GM18867 (cell line): Measurements from ENCODE around the gene PARP1.

Experiments
- ATAC-seq: cut with Tn5 transposase; IDR thresholded peaks from one replicate; pipeline ENCODE4 v1.9.1; 2021; ENCODE audit warnings: mild to moderate bottlenecking, moderate library complexity; ENCODE audit not compliant: unreplicated experiment

PARP1 gene

DNA sequence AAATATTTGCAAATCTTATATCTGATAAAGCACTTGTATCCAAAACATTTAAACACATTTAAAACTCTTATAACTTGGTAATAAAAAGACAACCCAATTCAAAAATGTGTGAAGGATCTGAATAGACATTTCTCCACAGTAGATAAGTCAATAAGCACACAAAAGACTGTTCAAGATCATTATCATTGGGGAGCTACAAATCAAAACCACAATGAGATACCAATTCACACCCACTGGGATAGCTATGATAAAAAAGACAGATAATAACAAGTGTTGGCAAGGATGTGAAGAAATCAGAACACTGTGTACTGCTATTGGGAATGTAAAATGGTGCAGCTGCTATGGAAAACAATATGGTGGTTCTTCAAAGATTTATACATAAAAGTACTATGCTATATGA is 93.8 kb downstream of the PARP1 start:
- ATAC-seq, result no peak

DNA sequence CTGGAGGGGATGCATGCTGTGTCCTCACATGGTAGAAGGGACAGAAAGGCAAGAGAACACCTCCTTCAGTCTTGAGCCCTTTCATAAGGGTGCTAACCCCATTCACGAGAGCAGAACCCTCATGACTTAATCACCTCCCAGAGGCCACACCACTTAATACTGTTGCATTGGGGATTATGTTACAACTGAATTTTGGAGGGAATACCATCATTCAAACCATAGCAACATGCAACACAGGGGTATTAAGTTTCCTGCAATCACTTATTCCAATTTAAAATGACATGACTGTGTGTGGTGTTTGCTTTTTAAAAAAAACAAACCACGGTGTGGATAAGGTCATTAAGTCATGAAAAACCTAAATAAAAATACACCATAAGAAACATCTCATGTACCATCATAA is 95.8 kb downstream of the PARP1 start:
- ATAC-seq, result no peak

DNA sequence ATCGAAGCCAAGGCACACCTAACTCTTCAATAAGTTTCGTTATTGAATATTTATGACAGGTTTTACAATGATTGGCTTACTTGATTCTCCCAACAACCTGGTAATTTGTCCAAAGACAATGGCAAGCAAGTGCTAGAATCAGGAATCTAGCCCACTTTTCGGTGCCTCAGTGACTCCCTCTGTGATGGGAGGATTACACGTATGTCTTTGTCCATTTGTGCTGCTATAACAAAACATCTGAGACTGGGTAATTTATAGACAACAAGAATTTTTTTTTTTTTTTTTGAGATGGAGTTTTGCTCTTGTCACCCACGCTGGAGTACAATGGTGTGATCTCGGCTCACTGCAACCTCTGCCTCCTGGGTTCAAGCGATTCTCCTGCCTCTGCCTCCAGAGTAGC is 96.5 kb downstream of the PARP1 start:
- ATAC-seq, result no peak
